Activated CD4-positive, CD25-positive, alpha-beta regulatory T cell treated with anti-CD3 and anti-CD28 coated beads, Interleukin-2, amount 50 U/mL, for 16 hours (primary cell): ENCODE data around the gene SINHCAF.
A peak's percentile ranks its signal among the peaks of the same experiment; 100 is the strongest.
"Not testable (repeated sequence)": the region's sequence is repeated elsewhere in the genome, so short reads cannot be mapped to it uniquely, and the experiment has no call there.

ENCODE experiments used
- DNase-seq: peaks from one replicate; pipeline ENCODE4 v3.0.0-alpha.2; 2020; ENCODE audit warnings: low read depth, low spot score

Gene SINHCAF

DNA sequence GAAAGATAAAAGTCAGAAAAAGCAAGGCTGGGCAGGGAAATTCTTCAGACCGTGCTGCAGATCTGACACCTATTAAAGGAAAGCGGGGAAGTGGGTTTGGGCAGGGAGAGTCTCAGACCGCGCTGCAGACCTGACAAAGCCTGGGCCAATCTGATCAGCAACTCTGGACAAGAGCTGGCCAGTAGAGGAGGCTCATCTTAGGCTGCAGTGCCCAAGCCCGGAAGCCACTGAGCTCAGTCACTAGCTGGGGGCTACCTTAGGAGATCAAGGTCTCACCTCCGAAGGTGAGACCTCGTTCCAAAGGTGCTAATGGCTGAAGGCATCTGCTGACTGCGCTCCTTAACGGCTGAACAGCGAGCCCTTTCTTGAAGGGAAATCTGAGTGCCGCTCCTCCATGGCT lies 60.2 kb downstream of the SINHCAF start:
- DNase-seq: no peak

DNA sequence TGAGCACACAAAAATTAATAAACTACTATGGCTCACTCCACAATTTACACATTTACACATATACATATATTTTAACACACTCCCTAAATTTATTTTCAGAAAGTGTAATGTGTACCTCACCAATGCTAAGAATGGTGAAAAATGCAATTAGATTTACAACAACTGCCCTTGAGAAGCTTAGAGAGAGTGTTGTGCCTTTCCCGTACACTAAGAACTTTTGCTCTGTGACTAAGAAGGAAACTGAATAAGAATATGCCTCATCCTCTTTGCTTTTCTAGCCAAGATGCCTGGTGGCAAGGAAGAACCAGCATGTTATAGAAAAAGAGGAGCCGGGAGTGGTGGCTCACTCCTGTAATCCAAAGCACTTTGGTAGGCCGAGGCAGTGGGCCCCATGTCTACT lies 62.3 kb downstream of the SINHCAF start:
- no peak for DNase-seq

DNA sequence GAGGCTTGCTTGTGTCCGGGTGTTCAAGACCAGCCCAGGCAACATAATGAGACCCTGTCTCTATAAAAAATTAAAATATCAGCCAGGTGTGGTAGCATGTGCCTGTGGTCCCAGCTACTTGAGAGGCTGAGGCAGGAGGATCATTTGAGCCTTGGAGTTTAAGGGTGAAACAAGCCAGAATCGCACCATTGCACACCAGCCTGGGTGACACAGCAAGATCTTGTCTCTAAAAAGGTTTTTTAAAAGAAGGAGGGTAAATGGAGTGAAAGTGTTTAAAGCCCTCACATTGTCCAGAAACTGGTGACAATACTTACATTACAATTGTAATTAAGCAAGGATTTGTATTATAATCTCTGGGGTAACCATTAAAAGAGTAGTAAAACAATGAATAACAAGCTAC lies 64.2 kb downstream of the SINHCAF start:
- DNase-seq: no peak

DNA sequence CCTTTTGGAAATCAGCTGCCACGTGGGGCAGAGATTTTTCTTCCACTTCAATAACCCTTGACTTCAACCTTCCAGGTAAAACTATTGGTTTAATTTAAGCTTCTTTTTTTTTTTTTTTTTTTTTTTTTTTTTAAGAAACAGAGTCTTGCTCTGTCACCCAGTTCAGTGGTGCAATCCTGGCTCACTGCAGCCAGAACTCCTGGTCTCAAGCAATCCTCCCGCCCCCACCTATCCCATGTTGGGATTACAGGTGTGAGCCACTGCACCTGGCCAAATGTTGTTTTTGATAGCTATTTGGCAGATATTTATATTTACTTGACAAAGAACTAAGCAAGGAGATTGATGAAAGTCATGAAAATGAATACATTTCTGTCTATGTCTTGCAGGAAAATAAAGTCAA lies 65.1 kb downstream of the SINHCAF start:
- DNase-seq: no peak

DNA sequence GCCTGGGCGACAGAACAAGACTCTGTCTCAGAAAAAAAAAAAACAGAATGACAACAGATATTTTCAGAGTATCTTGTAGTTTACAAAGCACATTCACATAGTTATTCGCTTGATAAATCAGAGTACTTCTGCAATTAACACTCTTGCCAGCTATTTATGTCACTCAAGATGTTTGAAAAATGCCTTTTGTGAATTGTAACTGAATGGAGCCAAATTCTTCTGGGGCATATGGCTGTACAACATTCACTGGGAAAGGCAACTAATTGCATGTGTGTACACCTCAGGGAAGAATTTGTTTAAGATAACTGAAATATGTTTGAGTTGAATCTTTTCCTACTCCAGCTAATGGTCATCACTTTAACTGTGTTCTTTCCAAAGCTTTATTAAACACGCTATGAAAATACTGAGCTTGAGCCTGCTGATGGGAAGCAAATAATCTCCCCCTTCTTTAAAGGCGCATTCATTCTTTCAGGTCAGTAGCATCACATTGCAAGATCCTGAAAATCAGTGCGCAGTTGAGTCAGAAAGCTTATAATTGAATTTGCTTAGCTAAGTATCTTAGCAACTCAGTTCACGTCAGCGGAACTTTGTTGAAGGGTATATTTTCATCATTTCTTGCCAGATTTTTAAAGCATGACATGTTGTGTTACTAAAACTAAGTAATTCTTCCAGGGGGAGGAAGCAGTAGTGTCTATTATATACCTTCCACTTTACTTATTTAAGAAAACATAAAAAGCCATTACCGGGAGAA lies 66.6 kb downstream of the SINHCAF start:
- no peak for DNase-seq

DNA sequence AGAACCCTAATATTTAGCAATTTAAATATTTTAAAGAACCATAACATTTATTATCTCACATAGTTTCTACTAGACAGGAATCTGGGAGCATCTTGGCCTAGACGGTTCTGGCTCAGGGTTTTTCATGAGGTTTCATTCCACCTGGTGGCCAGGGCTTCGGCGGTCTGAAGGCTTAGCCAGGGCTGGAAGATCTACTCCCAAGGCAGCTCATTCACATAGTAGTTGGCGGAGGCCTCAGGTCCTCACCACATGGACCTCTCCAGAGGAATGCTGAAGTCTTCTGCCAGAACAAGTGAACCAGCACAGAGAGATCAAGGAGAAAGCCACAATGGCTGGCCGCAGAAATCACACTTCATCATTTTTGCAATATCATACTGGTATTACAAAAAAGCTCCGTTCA lies 68.2 kb downstream of the SINHCAF start:
- DNase-seq: no peak

DNA sequence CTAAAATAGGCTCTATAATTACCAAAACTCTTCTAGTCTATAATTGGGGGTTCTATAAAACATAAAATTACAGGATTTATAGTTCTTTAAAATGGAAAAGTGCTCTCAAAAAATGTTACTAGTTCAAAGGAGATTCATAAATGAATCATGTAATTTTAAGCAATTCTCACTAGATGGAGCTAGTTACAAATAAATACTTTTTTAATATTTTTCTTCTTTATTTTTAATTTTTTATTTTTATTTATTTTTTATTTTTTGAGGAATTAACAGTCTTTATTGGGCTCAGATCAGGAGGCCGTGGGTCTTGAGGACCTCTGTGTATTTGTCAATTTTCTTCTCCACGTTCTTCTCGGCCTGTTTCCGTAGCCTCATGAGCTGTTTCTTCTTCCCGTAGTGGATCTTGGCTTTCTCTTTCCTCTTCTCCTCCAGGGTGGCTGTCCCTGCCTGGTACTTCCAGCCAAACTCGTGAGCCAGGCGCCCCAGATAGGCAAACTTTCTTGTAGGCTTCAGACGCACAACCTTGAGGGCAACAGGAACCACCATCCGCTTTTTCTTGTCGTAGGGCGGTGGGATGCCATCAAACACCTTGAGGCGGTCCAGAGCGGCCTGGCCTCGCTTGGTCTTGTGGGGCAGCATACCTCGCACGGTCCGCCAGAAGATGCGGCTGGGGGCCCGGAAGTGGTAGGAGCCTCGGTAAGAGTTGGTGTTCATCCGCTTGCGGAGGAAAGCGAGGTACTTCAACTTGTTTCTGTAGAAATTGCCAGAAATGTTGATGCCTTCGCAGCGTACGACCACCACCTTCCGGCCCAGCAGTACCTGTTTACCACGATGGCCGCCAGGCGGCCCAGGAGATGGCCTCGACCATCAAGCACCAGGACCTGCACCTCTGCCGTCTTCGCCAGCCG lies 74.0 kb downstream of the SINHCAF start:
- DNase-seq: not testable (repeated sequence)

DNA sequence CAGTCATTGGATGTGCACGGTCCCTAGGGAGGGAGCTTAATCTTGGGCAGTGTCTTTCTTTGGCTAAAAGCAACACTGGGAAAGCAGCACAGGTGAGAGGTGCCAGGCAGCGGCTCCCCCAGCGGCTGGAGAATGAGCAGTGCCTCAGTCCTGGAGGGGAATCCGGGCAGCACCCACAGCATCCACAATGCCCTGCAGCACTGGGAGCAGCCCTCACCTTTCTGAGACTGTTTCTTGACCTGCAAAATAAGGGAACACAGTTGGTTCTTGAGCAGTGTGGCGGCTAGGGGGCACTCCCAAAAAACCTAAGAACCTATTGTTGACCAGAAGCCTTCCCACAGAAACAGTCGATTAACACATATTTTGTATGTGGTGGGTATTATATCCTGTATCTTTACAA lies 75.8 kb downstream of the SINHCAF start:
- DNase-seq: no peak

DNA sequence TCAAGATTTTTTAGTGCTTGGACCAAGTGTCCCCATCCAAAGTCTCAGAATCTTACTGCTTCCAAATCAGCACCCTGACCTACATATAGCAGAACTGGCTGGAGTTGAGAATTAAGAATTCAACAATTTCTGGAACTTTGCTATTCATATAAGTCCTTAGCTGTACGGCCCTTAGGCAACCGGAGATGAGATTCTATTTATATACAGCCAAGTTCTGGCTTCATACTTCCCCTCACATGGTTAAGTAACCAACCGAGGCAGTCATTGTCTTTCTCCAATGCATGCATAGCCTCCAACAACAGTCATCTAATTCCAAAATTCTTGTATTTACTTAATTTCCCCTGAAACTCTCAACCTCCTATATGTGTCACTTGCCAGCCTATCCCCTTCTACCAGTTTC lies 76.6 kb downstream of the SINHCAF start:
- no peak for DNase-seq

DNA sequence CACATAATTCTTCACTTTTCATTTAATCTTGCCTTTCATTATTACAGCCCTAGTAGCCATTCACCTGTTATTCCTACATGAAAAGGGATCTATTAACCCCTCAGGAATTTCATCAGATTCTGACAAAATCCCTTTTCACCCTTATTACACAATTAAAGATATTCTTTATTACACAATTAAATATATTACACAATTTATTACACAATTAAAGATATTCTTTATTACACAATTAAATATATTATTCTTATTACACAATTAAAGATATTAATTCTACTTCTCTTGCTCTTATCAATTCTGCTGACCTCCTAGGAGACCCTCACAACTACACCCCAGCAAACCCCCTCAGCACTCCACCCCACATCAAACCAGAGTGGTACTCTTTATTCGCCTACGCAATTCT lies 77.1 kb downstream of the SINHCAF start:
- DNase-seq: no peak

DNA sequence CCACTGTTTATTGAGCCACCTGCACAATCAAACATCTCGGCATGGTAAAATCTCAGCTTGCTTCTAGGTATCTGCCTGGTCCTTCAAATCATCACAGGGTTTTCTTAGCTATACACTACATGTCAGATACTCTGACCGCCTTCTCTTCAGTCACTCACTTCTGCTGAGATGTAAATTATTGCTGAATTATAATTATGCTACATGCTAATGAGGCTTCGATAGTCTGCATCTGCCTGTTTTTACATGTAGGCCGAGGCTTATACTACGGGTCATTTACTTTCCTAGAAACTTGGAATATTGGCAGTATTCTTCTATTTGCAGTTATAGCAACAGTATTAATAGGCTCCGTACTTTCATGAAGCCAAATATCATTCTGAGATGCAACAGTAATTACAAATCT lies 77.6 kb downstream of the SINHCAF start:
- no peak for DNase-seq

DNA sequence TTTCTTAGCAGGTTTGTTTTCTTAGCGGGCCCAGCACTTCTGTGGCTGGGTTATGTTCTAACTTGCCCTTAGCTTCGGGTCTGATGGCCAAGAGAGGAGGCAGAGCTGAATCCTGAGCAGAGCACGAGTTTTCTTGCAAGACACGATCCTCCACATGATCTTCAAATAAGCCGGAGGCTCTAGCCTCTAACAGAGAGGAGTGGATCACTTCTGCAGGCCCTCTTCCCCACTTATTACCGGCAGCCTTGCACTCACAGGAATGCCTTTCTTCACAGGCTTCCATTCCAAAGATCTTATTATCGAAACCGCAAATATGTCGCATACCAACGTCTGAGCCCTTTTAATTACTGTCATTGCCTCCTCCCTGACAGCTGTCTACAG lies 79.5 kb downstream of the SINHCAF start:
- DNase-seq: no peak

DNA sequence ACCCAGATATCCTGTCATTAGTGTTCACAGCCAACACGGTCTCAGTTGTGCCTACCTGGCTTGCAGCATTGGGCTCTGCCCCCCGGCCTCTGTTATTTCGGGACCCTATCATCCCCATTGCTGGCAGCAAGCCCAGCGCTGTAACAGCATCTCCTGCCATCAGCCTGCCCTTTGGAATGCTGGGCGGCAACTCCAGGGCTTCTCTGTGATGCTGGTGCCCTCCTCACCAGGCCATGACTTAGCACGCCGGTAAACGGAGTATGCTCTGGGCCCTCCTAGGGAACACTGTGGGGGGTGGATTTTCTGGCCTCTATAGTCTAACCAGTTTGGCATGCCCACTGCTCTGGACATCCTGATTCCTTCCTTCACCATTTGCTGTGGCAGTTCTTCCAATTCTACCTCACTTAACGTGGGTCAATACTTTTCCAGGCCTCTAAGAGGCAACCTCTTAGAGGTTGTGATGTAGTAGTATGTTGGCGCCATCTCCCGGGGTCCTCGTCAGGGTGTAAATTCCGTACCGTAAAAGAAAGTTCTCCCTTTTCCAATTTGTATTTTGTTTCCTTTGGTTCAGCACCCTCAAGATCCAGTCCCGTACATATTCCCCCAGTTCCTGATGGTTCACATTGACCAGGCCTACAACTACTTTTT lies 80.0 kb downstream of the SINHCAF start:
- no peak for DNase-seq

DNA sequence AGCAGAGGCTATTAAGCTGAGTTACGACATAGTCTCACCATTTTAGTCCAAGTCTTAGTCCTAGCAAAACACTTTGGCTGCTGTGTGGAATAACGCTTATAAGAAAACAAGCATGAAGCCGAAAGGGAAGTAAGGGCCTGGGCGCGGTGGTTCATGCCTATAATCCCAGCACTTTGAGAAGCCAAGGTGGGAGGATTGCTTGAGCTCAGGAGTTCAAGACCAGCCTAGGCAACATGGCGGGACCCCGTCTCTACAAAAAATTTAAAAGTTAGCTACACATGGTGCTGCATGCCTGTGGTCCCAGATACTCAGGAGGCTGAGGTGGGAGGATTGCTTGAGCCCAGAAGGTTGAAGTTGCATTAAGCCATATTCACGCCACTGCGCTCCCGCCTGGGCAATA lies 83.5 kb downstream of the SINHCAF start:
- not testable (repeated sequence) for DNase-seq

DNA sequence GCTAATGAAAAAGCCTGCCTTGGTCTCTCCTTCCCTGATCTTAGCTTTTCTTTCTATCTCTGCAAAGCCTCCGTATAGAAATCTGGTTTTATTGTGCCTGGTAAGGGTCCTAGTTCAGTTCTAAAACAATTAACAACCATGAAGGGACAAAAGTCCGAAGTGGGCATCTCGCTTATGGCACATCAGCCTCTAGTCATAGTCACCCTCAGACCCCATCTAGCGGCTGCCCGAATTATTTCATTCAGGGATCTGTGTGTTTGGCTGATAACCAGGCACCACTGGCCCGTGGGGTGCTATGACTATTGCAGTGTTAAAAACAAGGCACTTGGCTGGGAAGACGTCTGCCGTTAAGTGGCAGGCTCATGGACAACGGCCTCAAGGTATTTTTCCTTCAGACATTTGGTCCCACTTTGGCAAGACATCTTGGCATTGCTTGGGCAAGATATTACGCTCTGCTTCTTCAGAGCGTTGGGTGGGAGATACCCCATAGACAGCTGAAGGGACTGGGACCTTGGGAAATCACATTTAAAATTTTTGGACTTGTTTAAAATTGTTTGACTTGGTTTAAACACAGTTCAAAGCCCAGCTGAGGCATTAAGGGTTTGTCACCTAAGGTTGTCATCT lies 87.1 kb downstream of the SINHCAF start:
- peak; percentile 13 for DNase-seq

DNA sequence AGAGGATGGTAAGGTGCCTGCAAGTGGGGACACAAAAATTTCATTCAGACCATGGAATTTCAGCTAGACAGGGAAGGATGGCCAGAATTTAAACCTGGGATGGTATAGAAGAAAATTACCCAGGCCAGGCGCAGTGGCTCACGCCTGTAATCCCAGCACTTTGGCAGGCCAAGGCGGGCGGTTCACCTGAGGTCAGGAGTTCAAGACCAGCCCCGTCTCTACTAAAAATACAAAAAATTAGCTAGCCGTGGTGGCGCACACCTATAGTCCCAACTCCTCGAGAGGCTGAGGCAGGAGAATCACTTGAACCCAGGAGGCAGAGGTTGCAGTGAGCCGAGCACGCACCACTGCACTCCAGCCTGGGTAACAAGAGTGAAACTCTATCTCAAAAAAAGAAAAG lies 87.6 kb downstream of the SINHCAF start:
- not testable (repeated sequence) for DNase-seq

DNA sequence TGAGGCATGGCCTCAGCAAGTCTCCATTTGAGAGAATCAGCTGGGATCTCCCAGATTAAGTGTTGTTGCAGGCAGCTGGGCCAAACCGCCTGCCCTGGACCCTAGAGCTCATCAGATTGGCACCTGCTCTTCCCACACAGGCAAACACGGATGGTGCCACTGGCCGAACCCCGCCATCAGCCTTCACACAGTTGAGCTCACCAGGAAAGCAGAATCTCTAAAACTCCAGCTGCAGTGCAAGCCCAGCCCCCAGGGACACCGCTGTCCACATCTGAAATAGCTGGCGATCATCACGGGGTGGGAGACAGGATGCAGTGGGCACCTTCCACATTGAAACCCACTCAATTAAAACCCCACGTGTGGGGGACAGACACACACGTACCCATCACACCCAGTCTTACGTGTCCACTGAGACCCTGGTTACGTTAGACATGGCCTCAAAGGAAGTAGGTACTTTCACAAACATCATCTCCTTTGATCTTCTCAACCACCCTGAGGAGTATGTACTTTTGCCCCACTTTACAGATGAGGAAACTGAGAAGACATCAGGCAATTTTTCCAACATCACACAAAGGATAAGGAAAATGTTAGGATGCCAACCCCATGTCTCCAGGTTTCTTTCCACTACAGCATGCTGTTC lies 88.8 kb downstream of the SINHCAF start:
- no peak for DNase-seq

DNA sequence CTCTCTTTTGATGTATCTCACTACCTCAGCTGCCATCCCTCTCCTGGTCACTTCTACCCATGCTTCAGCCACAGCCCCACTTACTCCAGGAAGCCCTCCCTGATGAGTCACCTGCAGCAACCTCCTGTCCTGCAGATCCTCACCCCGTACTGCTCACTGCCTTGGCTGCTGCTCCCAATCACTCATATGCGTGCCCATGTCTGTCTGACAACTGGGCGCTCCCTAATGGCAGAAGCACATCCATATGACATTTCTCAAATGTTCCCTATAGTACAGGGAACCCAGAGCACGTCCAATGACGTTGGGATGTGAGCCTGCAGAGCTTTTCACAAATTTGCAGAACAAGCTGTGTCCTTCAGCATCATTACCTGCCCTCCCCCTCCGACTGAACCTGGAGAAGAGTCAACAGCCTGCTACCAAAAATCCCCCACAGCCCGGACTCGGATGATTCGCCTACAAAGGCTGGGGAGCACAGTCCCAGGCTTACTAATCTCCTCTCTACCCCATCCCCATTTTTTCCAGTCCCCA lies 90.0 kb downstream of the SINHCAF start:
- DNase-seq: no peak

DNA sequence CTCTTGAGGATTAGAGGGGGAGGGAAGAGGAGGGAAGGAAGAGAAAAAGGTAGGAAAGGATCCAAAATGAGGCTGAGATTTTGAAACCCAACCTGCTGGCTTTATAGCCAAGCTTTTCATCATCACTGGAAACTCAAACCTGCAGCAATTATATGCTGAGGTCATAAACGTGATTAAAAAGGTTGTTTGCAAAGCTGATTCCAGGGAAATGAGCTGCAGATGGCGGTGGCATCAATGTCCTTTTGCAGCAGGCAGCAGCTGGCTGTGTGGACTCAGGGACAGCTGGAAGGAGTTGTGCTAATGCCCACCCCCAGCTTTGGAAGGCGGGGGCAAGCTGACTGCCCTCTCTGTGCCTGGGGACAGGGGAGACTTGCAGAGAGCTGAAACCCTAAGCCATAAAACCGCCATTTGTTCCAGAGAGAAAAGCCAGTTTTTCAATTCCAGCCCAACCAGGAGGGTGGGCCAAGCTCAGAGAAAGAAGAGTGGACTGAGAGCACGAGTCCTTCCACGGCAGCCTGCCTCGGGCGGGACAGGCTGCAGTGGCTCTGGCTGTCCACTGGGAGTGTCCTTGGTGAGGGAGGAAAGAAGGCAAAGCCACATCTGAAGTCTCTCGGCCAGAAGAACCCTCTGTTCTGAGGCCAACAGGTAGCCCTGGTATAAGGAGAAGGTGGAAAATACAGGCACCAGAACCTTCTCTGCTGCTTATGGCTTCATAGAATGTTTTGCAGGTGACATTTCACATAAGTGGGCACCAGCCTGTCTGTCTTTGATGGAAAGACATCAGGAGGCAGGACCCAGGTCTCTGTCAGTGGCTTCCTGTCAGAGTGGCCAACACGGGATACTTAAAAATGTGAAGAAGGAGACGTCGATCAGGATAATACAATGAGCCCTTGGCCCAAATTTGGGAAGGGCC lies 90.7 kb downstream of the SINHCAF start:
- DNase-seq: no peak
